Colonic mucosa (tissue), 4 donors: ENCODE measurements around the gene ZBTB20. TPM values are rescaled to one million over a fixed set of nuclear protein-coding genes. Genes with fewer than 3 reads are reported as not detected.

Experiments used
- DNase-seq: peaks from one replicate; pipeline ENCODE4 v3.0.0-alpha.2; 2020
- H3K27ac ChIP-seq: fragments of 200-600 bp; one replicate; pipeline ENCODE4 v1.8.0; 2021
- H3K27me3 ChIP-seq: fragments of 200-600 bp; one replicate; pipeline ENCODE4 v1.8.0; 2021
- H3K36me3 ChIP-seq: fragments of 200-600 bp; one replicate; pipeline ENCODE4 v1.8.0; 2021
- H3K4me1 ChIP-seq: fragments of 200-600 bp; one replicate; pipeline ENCODE4 v1.8.0; 2021; ENCODE audit warnings: mild to moderate bottlenecking
- H3K4me3 ChIP-seq: fragments of 200-600 bp; one replicate; pipeline ENCODE4 v1.8.0; 2021
- H3K9ac ChIP-seq, 2 donors: one replicate each; pipeline ENCODE4 v1.7.0; 2013; ENCODE audit warnings: control low read depth in 2 of 2, low read depth in 2 of 2, low read length in 2 of 2
- H3K9me3 ChIP-seq: fragments of 200-600 bp; one replicate; pipeline ENCODE4 v1.8.0; 2021
- CTCF ChIP-seq: fragments of 200-600 bp; IDR thresholded peaks from one replicate; pipeline ENCODE4 v1.8.0; 2022; ENCODE audit warnings: antibody characterized with exemption, mild to moderate bottlenecking
- intact Hi-C: fragments of 100-400 bp; cut with DNase I; formaldehyde crosslinking; loops from one replicate; pipeline ENCODE4 v1.14.1; 2022
- total RNA-seq, 2 donors: library from RNA; stranded (reverse); fragmentation: NEBNext Ultra II Directional in 1 of 2; extraction: Animal tissue kit (Norgen Biotek cat#: 25700) in 1 of 2; gene quantifications; one replicate each; pipeline ENCODE4 v1.2.1, GENCODE V29; 2021
- donor health status: healthy.
- donor health status: DM: no; HTN: no; CAD: no.
- donor health status: DM: no; HTN: no; CAD: no.

ZBTB20 gene
- total RNA-seq, 2 donors from 2014 or later = 12.7 to 21.2 TPM

- TF ChIP-seq CTCF = no peak
- Histone ChIP-seq H3K9me3 (no peaks in the 10 kb centered on the region), H3K4me1 (no peaks in the 10 kb centered on the region), H3K27me3 (no peaks in the 10 kb centered on the region), H3K4me3 (no peak overlapping the region), H3K27ac (no peak overlapping the region), H3K36me3 (no peaks in the 10 kb centered on the region), H3K9ac (no peak overlapping the region)
- intact Hi-C loops = no loop called here
- no peak for DNase-seq
Observed at GRCh38 chr3:114469070-114469469, 678.0 kb downstream of the ZBTB20 start.

GRCh38 chr3:114466816-114467215 is 680.3 kb downstream of the ZBTB20 start:
- H3K36me3 ChIP-seq = no peaks in the 10 kb centered on the region
- TF ChIP-seq CTCF = no peak
- H3K9ac ChIP-seq = no peak overlapping the region
- H3K4me1 ChIP-seq = no peaks in the 10 kb centered on the region
- no peaks in the 10 kb centered on the region for H3K9me3 ChIP-seq
- H3K4me3 ChIP-seq = no peak overlapping the region
- H3K27ac ChIP-seq = no peak overlapping the region
- DNase-seq = no peak
- H3K27me3 ChIP-seq = no peaks in the 10 kb centered on the region
- intact Hi-C loops = no loop called here

- DNase-seq = no peak
- Histone ChIP-seq H3K9ac (no peak overlapping the region), H3K27me3 (no peaks in the 10 kb centered on the region), H3K4me3 (no peak overlapping the region), H3K27ac (no peak overlapping the region), H3K9me3 (no peaks in the 10 kb centered on the region), H3K36me3 (no peaks in the 10 kb centered on the region), H3K4me1 (no peaks in the 10 kb centered on the region)
- intact Hi-C loops = no loop called here
- TF ChIP-seq CTCF = no peak
Observed at GRCh38 chr3:114466251-114466650, 680.8 kb downstream of the ZBTB20 start.

- intact Hi-C loops = no loop called here
- Histone ChIP-seq H3K27ac (no peak overlapping the region), H3K9me3 (no peaks in the 10 kb centered on the region), H3K27me3 (no peaks in the 10 kb centered on the region), H3K36me3 (no peaks in the 10 kb centered on the region), H3K4me1 (no peaks in the 10 kb centered on the region), H3K4me3 (no peak overlapping the region), H3K9ac (no peak overlapping the region)
- TF ChIP-seq CTCF = no peak
- DNase-seq = no peak
Observed at GRCh38 chr3:114464548-114464947, 682.5 kb downstream of the ZBTB20 start.

- Histone ChIP-seq H3K27ac (no peak overlapping the region), H3K36me3 (no peaks in the 10 kb centered on the region), H3K4me1 (no peaks in the 10 kb centered on the region), H3K9me3 (no peaks in the 10 kb centered on the region), H3K4me3 (no peak overlapping the region), H3K27me3 (no peaks in the 10 kb centered on the region), H3K9ac (no peak overlapping the region)
- intact Hi-C loops = no loop called here
- TF ChIP-seq CTCF = no peak
- no peak for DNase-seq
Observed at GRCh38 chr3:114462750-114463149, 684.3 kb downstream of the ZBTB20 start.

GRCh38 chr3:114460459-114460858 is 686.6 kb downstream of the ZBTB20 start:
- Histone ChIP-seq H3K27ac (no peak overlapping the region), H3K27me3 (no peaks in the 10 kb centered on the region), H3K9me3 (no peaks in the 10 kb centered on the region), H3K4me3 (no peak overlapping the region), H3K4me1 (no peaks in the 10 kb centered on the region), H3K36me3 (no peaks in the 10 kb centered on the region), H3K9ac (no peak overlapping the region)
- intact Hi-C loops = no loop called here
- no peak for DNase-seq
- no peak for TF ChIP-seq CTCF
